Measurements from ENCODE around the gene DOCK8. TPM values are rescaled to one million over a fixed set of nuclear protein-coding genes. Genes with fewer than 3 reads are reported as not detected.

The DOCK8 gene
- total RNA-seq, 1 experiment from 2014 or later = 1.4 TPM

- WGBS (ENCODE audit: extremely low coverage, insufficient read length, low lambda C conversion rate) = no CpG with 5 or more reads among the region's 4 CpGs
- no peak overlapping the region for H4K91ac ChIP-seq (ENCODE audit: insufficient read length, low read depth, low read length)
Observed at GRCh38 chr9:318646-319045, 104.0 kb downstream of the DOCK8 start.

More at GRCh38 chr9:318646-319045, 104.0 kb downstream of the DOCK8 start:
- Histone ChIP-seq H2BK15ac (ENCODE audit: low read depth, low read length) (no peak overlapping the region), H3K4ac (ENCODE audit: low read depth, low read length) (no peak overlapping the region), H3K4me2 (ENCODE audit: insufficient read depth, insufficient read length, low read length) (no peak overlapping the region), H3K56ac (ENCODE audit: insufficient read length, low read depth, low read length) (no peak overlapping the region), H4K5ac (ENCODE audit: insufficient read length, low read depth, low read length) (no peak overlapping the region), H3K23ac (ENCODE audit: insufficient read length, low read depth, low read length) (no peak overlapping the region), H3K9ac (ENCODE audit: extremely low read depth, insufficient read length, low read length) (no peak overlapping the region), H3K23me2 (ENCODE audit: insufficient read length, low read depth, low read length, poor library complexity, severe bottlenecking) (no peaks in the 10 kb centered on the region), H3K18ac (ENCODE audit: insufficient read length, low read depth, low read length) (no peak overlapping the region), H3K27me3 (ENCODE audit: insufficient read depth, low read length) (no peaks in the 10 kb centered on the region), H2BK120ac (ENCODE audit: low read depth, low read length, poor library complexity, severe bottlenecking) (no peak overlapping the region), H3T11ph (ENCODE audit: low read length) (no peak overlapping the region), H3K9me3 (ENCODE audit: control insufficient read depth, low read depth, low read length) (no peaks in the 10 kb centered on the region), H3K27ac (ENCODE audit: insufficient read length, low read depth, low read length) (no peak overlapping the region), H2AK5ac (ENCODE audit: insufficient read length, low read length) (no peak overlapping the region), H3K79me2 (ENCODE audit: insufficient read depth, low read length) (no peaks in the 10 kb centered on the region), H4K8ac (replicated peaks; ENCODE audit: insufficient read length, low read depth, low read length) (no peak overlapping the region), H4K20me1 (ENCODE audit: control insufficient read depth, insufficient read depth, insufficient read length) (no peaks in the 10 kb centered on the region), H2AFZ (ENCODE audit: low read length) (no peak overlapping the region), H2BK5ac (ENCODE audit: insufficient read length, low read length) (no peak overlapping the region), H2BK20ac (ENCODE audit: low read depth, low read length, poor library complexity, severe bottlenecking) (no peak overlapping the region), H3K4me1 (ENCODE audit: insufficient read depth, low read length) (no peaks in the 10 kb centered on the region), H3K14ac (ENCODE audit: insufficient read depth, low read length) (no peak overlapping the region), H3K79me1 (ENCODE audit: insufficient read depth, low read depth, low read length, poor library complexity, severe bottlenecking) (no peaks in the 10 kb centered on the region), H2BK12ac (ENCODE audit: insufficient read length, low read depth, low read length) (no peak overlapping the region)
- H3K36me3 Mint-ChIP-seq (ENCODE audit: insufficient read depth in 1 of 3, low read depth in 3 of 3) = no peaks in the 10 kb centered on the region
- no peak for DNase-seq
- TF ChIP-seq, protein P1, sequence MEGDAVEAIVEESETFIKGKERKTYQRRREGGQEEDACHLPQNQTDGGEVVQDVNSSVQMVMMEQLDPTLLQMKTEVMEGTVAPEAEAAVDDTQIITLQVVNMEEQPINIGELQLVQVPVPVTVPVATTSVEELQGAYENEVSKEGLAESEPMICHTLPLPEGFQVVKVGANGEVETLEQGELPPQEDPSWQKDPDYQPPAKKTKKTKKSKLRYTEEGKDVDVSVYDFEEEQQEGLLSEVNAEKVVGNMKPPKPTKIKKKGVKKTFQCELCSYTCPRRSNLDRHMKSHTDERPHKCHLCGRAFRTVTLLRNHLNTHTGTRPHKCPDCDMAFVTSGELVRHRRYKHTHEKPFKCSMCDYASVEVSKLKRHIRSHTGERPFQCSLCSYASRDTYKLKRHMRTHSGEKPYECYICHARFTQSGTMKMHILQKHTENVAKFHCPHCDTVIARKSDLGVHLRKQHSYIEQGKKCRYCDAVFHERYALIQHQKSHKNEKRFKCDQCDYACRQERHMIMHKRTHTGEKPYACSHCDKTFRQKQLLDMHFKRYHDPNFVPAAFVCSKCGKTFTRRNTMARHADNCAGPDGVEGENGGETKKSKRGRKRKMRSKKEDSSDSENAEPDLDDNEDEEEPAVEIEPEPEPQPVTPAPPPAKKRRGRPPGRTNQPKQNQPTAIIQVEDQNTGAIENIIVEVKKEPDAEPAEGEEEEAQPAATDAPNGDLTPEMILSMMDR (conservative IDR thresholded peaks at IDR 0.05) = no peak
- no peak overlapping the region for H3K4me3 Mint-ChIP-seq
- H3K9me3 Mint-ChIP-seq = no peaks in the 10 kb centered on the region; a peak in 1 of 5 replicates
- H3K4me1 Mint-ChIP-seq = peaks cover 8 to 10% of the 10 kb centered on the region in 2 experiments
- no peak overlapping the region for H3K27ac Mint-ChIP-seq
- H3K27me3 Mint-ChIP-seq (ENCODE audit: low read depth) = no peaks in the 10 kb centered on the region
